KMS-11 (cell line): Measurements from ENCODE around the gene ABLIM1.

Source experiments
- H2AFZ ChIP-seq: fragments of 200-600 bp; sonication (generic); 2 replicates; pipeline ENCODE4 v1.6.1; 2016; ENCODE audit warnings: antibody characterized with exemption, mixed run types, low read depth
- H3K27ac ChIP-seq: fragments of 200-600 bp; sonication (generic); 2 replicates; pipeline ENCODE4 v1.6.1; 2016; ENCODE audit warnings: mild to moderate bottlenecking, mixed run types
- H3K27me3 ChIP-seq: fragments of 200-600 bp; sonication (generic); 2 replicates; pipeline ENCODE4 v1.6.1; 2017; ENCODE audit warnings: mild to moderate bottlenecking, low read depth, mixed run types, moderate library complexity; ENCODE audit not compliant: insufficient read depth
- H3K36me3 ChIP-seq: fragments of 200-600 bp; sonication (generic); 2 replicates; pipeline ENCODE4 v1.6.1; 2017; ENCODE audit warnings: mild to moderate bottlenecking, mixed run types; ENCODE audit not compliant: insufficient read depth
- H3K4me1 ChIP-seq: fragments of 200-600 bp; sonication (generic); 2 replicates; pipeline ENCODE4 v1.6.1; 2016; ENCODE audit warnings: mild to moderate bottlenecking, low read depth, mixed run types; ENCODE audit not compliant: poor library complexity, severe bottlenecking
- H3K4me2 ChIP-seq: fragments of 200-600 bp; sonication (generic); 2 replicates; pipeline ENCODE4 v1.7.0; 2016; ENCODE audit warnings: mild to moderate bottlenecking, mixed run types
- H3K4me3 ChIP-seq: fragments of 200-600 bp; sonication (generic); IDR thresholded peaks from 2 replicates; pipeline ENCODE4 v1.6.1; 2017; ENCODE audit warnings: low read depth, low read length, mixed read lengths; ENCODE audit not compliant: insufficient read depth
- H3K79me2 ChIP-seq: fragments of 200-600 bp; sonication (generic); 2 replicates; pipeline ENCODE4 v1.6.1; 2016; ENCODE audit warnings: low read depth, mixed run types; ENCODE audit not compliant: insufficient read depth
- H3K9ac ChIP-seq: fragments of 200-600 bp; sonication (generic); 2 replicates; pipeline ENCODE4 v1.6.1; 2016; ENCODE audit warnings: mild to moderate bottlenecking, mixed run types
- H4K20me1 ChIP-seq: fragments of 200-600 bp; sonication (generic); 2 replicates; pipeline ENCODE4 v1.6.1; 2016; ENCODE audit warnings: mild to moderate bottlenecking, mixed run types; ENCODE audit not compliant: insufficient read depth
- CTCF ChIP-seq: fragments of 200-600 bp; sonication (generic); conservative IDR thresholded peaks from 2 replicates; pipeline ENCODE4 v1.6.1; 2017; ENCODE audit warnings: low read depth, mild to moderate bottlenecking, antibody characterized with exemption, low read length, moderate library complexity, mixed read lengths

Gene ABLIM1

GRCh38 chr10:114691442-114691941 lies 33.4 kb upstream of the ABLIM1 start:
- Histone ChIP-seq H3K79me2 (no peaks in the 10 kb centered on the region), H4K20me1 (no peaks in the 10 kb centered on the region), H3K36me3 (no peaks in the 10 kb centered on the region), H2AFZ (no peak overlapping the region), H3K27ac (no peak overlapping the region), H3K9ac (no peak overlapping the region), H3K4me3 (no peak overlapping the region), H3K4me1 (peaks cover 2% of the 10 kb centered on the region), H3K4me2 (no peak overlapping the region), H3K27me3 (no peaks in the 10 kb centered on the region)
- TF ChIP-seq CTCF, result no peak

GRCh38 chr10:114688786-114689185 lies 30.7 kb upstream of the ABLIM1 start:
- TF ChIP-seq CTCF, result no peak

GRCh38 chr10:114687459-114687858 lies 29.4 kb upstream of the ABLIM1 start:
- Histone ChIP-seq H3K9ac (no peak overlapping the region), H3K4me2 (no peak overlapping the region), H3K36me3 (no peaks in the 10 kb centered on the region), H3K4me3 (no peak overlapping the region), H3K4me1 (no peaks in the 10 kb centered on the region), H3K27ac (no peak overlapping the region), H3K27me3 (no peaks in the 10 kb centered on the region), H4K20me1 (no peaks in the 10 kb centered on the region), H2AFZ (no peak overlapping the region), H3K79me2 (no peaks in the 10 kb centered on the region)
- TF ChIP-seq CTCF, result no peak

More at GRCh38 chr10:114688786-114689185, 30.7 kb upstream of the ABLIM1 start:
- Histone ChIP-seq H3K79me2 (no peaks in the 10 kb centered on the region), H3K4me2 (no peak overlapping the region), H3K27me3 (no peaks in the 10 kb centered on the region), H3K4me3 (no peak overlapping the region), H3K4me1 (no peaks in the 10 kb centered on the region), H2AFZ (no peak overlapping the region), H3K9ac (no peak overlapping the region), H3K36me3 (no peaks in the 10 kb centered on the region), H3K27ac (no peak overlapping the region), H4K20me1 (no peaks in the 10 kb centered on the region)

- Histone ChIP-seq H3K4me3 (no peak overlapping the region), H3K79me2 (no peaks in the 10 kb centered on the region), H3K9ac (no peak overlapping the region), H3K27ac (no peak overlapping the region), H3K4me2 (no peak overlapping the region), H4K20me1 (no peaks in the 10 kb centered on the region), H3K27me3 (no peaks in the 10 kb centered on the region), H2AFZ (no peak overlapping the region), H3K36me3 (no peaks in the 10 kb centered on the region), H3K4me1 (no peaks in the 10 kb centered on the region)
- no peak for TF ChIP-seq CTCF
These were observed 27.9 kb upstream of the ABLIM1 start for GRCh38 chr10:114686013-114686412.
